Measurements from ENCODE around the gene DDI2.

DDI2 gene

GRCh38 chr1:15605398-15606383 is 11.6 kb upstream of the DDI2 start:
- DNase-seq = no peak

- no peak for DNase-seq
Observed at GRCh38 chr1:15609631-15610030, 7.6 kb upstream of the DDI2 start.

- no peak for DNase-seq
Observed at GRCh38 chr1:15610167-15610566, 7.1 kb upstream of the DDI2 start.

DNA sequence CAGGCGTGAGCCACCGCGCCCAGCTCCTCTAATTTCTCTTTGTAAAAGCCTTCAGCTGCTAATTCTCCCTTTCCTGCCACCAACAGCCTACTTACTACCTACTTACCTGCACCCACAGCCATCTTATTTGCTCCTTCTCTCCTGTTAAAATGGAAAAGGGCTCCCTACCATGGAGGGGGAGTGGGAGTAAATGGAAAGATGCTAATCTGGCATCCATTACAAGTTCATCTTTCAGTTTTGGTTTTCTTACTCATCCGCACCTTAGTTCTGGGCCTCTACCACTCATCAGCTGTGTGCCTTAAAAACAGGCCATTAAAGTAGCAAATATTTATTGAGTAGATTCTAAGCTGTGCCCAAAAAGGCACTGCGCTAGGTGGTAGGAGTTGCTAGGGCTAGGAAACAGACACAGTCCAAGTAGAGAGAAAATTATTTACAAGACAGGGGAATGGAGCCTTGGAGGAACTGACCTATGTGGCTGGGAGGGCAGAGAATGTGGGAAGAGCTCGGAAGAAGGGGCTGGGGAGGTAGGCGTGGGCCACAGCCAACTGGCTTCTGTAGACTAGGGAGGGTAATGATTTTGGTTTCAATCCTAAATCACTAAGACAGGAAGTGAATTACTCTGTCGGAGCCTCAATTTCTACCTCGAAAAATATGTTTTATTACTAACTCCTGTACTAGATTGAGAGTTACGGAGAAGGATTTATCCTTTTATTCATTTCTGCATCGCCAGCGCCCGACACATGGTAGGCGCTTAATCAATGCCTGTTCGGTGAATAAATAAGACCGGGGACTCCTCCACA is 685 bp upstream of the DDI2 start:
- no peak for DNase-seq

- DNase-seq = no peak
Observed at GRCh38 chr1:15618077-15618654, 908 bp downstream of the DDI2 start.

DNA sequence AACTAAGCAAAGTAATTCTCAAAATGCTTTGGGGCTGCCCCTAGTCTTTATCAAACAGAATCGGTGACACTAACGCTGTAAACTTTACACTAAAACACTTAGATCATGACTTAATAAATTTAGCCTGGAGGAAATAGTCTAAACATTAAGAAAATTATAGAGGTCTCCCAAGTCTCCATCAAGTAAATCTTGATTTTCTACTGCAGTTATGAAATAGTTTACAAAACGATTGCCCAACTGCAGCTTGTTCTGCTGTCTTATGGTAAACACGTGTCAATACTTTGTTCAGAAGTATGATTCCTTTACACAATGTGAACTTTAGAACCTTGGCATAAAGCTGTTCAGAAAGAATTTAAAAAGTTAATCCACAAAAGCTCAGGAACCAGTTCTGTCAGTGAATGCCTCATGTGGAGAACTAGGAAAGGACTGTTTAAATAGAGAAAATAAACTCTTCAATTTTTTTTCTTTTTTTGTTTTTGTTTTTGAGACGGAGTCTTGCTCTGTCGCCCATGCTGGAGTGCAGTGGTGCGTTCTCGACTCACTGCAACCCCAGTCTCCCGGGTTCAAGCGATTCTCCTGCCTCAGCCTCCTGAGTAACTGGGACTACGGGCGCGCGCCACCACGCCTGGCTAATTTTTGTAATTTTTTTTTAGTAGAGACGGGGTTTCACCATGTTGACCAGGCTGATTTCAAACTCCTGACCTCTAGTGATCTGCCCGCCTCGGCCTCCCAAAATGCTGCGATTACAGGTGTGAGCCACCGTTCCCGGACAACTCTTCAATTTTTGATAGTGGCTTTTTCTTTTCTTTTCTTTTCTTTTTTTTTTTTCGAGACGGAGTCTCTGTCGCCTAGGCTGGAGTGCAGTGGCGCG is 1.6 kb downstream of the DDI2 start:
- no peak for DNase-seq

DNA sequence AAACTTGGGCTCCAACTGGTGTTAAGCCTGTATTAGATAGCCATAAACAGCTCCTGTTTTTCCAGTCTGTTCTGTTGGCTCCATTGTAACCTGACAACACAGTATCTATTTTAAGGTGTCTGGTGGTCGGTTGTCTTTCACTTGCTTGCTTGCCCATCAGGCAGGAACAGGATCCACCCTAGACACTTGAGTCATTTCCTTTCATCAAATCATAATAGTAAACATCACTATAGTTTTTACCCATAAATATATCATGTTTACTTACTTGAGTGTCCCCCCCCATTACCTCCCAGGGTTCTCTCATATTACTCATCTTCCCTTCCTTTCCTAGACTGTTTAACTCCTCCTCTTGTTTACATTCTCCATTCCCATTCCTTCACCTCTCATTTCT is 2.9 kb downstream of the DDI2 start:
- no peak for DNase-seq

DNA sequence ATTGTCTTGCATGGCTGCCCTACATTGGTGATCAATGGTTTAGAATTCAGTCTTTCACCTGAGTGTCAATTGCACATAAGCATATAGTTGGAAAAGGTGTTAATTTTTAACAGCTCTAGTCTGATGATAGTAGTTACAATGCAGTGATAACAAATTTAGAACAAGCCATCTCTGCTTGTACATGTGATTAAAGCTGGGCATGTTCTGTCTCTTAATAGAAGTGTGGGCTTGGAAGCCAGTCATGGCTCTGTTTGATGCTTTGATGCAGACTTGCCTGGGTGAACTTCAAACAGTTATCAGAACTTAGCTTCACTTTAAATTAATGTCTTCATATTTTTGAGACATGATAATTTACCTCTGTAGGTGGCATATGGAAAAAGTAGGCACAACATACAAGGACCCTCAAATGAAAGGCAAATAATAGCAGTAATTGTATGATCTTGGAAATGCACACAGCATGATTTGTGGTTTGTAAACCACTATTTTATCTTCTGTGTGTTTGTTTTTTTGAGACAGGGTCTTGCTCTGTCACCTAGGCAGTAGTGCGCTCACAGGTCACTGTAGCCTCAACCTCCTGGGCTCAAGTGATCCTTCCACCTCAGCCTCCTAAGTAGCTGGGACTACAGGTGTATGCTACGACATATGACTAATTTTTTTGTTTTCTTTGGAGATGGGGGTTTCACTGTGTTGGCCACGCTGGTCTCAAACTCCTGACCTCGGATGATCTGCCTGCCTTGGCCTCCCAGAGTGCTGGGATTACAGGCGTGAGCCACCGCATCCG is 3.8 kb downstream of the DDI2 start:
- DNase-seq = no peak

DNA sequence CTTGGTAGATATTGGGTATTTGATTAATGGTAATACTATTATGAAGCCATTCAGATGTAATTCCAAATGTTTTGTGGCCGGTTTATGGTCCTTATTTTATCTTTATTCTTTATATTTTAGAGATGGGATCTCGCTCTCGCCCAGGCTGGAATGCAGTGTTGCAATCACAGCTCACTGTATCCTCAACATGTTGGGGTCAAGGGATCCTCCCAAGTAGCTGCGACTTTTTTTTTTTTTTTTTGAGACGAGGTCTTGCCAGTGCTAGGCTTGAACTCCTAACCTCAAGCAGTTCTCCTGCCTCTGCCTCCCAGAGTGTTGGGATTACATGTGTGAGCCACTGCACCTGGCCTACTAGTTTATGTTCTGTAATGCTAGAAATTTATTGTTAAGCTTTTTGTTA is 4.7 kb downstream of the DDI2 start:
- no peak for DNase-seq

DNA sequence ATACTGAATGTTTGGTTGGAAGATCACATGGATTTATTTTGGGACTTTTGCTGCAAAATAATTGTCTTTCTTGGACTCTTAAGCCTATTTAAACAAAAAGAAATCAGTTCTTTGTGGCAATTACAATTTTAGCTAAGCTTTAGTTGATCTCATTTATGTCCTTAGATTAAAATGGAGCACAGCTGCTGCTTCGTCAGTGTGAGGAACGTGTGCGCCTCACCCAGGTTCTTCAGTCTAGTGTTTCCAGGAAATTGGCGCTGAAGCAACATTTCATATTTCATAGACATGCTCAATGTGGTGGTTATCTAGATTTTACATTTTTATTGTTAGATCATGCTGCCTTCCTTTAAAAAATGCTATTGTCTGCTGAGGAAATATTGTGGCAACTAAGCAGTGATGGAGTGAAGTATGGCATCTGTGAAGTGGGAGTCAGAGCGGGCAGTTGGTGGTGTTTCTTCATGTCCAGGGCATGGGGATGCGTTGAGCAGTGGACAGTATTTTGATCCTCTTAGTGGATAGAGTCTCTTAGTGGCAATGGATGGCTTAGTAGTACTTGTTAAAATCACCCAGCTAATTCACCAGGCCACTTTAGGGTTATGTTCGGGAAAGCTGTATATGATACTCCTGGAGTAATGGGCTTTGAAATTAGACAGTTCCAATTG is 5.6 kb downstream of the DDI2 start:
- DNase-seq = no peak

DNA sequence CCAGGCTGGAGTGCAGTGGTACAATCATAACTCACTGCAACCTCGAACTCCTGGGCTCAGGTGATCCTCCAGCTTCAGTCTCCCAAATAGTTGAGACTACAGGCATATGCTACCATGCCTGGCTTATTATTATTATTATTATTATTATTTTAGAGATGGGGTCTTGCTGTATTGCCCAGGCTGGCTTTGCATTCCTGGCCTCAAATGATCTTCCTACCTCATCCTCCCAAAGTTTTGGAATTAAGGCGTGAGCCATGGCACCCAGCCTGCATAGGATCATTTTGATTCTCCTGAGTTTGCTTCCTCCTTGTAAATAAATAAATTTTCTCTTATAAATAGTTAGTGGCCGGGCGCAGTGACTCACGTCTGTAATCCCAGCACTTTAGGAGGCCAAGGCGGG is 6.2 kb downstream of the DDI2 start:
- DNase-seq = no peak

GRCh38 chr1:15624133-15624714 is 7.0 kb downstream of the DDI2 start:
- no peak for DNase-seq

GRCh38 chr1:15625056-15625917 is 8.0 kb downstream of the DDI2 start:
- no peak for DNase-seq

DNA sequence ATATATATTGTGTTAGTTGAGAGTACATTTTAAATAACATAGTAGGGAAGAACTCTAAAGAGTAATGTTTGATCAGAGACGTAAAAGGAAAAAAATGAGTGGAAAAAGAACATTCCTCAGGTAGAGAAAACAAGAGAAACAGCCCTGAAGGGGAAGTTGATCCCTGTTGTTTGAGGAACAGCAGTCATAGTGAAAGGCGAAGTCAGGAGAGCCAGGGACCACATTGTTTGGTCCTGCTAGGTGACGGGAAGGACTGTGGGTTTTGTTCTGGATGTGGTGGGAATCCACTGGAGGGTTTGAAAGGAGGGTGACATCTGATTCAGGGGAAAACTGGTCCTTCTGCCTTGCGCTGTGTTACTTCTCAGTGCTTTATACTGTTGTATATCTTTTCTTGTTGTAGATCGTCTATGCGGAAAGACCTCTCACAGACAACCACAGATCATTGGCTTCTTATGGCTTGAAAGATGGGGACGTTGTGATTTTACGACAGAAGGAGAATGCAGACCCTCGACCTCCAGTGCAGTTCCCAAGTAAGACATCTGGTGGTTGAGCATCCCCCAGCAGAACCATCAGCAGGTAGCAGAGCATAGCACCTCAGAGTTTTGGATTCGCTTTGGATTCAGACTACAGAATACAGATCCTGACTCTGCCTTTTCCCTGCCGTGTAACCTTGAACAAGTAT is 9.2 kb downstream of the DDI2 start:
- no peak for DNase-seq

- no peak for DNase-seq
Observed at GRCh38 chr1:15627343-15627988, 10.2 kb downstream of the DDI2 start.

DNA sequence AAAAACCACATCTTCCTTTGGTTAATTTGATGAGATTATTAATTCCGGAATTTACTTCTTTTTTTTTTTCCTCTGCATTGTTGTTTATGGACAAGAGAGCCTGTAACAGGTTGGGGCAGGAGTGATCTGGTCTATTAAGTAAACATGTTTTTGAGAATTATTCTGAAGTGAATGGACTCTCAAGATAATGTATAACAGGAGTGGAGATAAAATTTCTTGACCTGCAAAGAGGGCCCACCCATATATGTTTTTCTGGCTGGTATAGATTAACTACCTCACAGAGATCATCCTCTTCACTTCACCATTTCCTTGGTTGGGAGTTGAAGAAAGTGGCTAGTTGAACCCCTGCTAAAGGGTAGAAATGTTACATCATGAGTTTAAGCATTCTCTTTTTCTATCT is 10.7 kb downstream of the DDI2 start:
- no peak for DNase-seq

DNA sequence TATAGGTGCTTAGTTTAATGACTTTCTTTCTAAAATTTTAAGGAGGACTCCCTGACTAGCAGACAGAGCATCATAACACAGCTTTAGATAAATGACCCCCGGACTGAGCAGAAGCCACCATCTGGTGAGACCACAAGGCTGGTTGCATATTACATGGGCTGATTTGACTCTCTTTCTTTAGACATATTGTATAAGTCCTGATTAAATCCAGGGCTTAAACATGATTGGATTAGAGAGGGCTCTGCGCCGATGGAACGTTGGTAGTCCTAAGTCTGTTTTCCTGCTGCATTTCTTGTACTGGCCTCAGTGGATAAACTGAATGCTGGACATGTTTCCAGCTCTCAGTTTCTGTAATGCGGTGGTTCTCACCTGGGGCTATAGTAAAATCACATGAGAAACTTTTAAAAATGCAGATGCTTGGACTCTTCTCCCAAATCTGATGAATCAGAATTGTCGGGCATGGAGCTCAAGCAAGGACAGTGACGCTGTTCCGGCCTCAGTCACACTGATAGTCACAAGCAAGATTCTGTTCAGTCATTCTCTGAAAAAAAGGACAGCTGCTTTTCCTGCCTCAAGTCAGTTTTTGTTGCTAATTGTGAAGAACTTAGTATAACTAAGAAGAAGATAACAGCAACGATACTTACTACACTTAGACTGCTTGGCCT is 16.6 kb downstream of the DDI2 start:
- DNase-seq = no peak

GRCh38 chr1:15636436-15636835 is 19.2 kb downstream of the DDI2 start:
- no peak for DNase-seq
